ENCODE data around the gene SMPD4.

- TF ChIP-seq CTCF (IDR thresholded peaks at IDR 0.05) = no peak
- TF ChIP-seq POLR2A (IDR thresholded peaks at IDR 0.05) = no peak
- no peak for TF ChIP-seq POLR2AphosphoS5 (IDR thresholded peaks at IDR 0.05)
- no peak for TF ChIP-seq EP300 (IDR thresholded peaks at IDR 0.05)
These were observed 28.4 kb downstream of the SMPD4 start for GRCh38 chr2:130152816-130153595.

Data from upper lobe of left lung (tissue), 4 donors.